ENCODE results near the gene CCDC51. TPM values are rescaled to one million over a fixed set of nuclear protein-coding genes. Genes with fewer than 3 reads are reported as not detected.
A peak's percentile ranks its signal among the peaks of the same experiment; 100 is the strongest.
"Not testable (repeated sequence)": the region's sequence is repeated elsewhere in the genome, so short reads cannot be mapped to it uniquely, and the experiment has no call there.

CCDC51 gene
- total RNA-seq, 1 donor from 2014 or later = 39.4 TPM

DNA sequence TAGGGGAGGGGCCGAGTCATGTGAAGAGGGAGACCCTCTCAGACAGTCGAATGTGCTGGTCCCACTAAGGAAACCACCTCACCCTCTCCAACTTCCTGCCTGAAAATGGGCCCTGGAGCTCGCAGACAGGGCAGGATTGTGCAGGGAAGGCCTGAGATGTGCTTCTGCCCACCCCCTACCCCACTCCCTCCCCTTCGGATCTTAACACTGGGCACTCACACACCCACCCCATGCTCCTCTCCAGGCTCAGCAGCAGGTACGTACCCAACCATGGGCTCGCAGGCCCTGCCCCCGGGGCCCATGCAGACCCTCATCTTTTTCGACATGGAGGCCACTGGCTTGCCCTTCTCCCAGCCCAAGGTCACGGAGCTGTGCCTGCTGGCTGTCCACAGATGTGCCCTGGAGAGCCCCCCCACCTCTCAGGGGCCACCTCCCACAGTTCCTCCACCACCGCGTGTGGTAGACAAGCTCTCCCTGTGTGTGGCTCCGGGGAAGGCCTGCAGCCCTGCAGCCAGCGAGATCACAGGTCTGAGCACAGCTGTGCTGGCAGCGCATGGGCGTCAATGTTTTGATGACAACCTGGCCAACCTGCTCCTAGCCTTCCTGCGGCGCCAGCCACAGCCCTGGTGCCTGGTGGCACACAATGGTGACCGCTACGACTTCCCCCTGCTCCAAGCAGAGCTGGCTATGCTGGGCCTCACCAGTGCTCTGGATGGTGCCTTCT lies 26.6 kb upstream of the CCDC51 start:
- DNase-seq (ENCODE audit: low read depth) = peak; percentile 18

DNA sequence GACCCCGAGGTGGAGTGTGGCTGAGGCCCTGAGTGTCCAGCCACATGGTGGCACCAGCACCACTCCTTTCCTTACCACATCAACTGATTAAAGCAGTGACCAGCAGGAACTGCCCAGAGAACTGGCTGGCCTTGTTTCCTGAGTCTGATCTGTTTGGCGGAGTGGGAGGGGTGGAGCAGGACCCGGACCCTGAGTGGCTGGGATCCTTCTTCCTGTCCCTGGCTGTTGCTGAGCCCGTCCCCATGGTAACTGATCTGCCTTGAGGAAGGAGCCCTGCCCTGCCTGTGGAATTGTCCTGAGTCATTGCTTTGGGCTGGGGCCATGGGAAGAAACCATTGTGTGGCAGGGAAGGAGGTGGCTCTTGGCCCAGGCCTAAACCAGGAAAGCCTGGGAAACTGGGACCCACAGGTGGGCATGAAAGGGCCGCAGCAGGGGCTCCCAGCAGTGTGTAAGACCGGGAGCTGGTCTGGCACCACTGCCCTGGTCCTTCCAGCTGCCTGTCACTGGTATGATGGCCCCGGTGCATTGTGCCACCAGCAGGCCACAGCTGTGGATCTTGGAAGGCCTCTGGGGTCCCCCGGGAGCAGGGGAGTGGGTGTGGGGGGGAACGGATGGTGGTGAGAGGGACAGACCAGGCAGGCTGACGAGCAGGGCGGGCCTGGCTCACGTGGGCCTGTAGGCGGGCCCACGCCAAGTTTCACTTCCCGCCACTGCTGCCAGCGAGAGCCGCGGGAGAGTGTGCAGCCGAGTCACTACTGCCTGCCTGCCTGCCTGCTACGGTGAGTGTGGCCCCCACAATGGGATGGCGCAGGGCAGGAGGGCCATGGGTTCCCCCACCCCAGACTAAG lies 25.8 kb upstream of the CCDC51 start:
- peak; percentile 100 for DNase-seq (ENCODE audit: low read depth)

DNA sequence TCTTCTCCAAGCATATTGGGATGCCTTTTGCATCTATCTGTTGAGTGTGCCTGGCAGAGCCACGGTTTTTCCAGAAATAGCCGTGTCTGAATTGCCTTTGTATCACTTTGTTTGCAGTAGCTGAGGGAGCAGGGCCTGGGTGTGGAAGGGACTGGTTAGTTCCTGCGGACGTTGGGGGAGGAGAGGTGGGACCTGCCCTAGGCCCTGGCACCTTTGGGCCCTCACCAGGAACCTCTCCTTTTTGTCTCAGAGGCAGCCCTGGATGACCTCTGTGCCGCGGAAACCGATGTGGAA lies 25.3 kb upstream of the CCDC51 start:
- no peak for DNase-seq (ENCODE audit: low read depth)

DNA sequence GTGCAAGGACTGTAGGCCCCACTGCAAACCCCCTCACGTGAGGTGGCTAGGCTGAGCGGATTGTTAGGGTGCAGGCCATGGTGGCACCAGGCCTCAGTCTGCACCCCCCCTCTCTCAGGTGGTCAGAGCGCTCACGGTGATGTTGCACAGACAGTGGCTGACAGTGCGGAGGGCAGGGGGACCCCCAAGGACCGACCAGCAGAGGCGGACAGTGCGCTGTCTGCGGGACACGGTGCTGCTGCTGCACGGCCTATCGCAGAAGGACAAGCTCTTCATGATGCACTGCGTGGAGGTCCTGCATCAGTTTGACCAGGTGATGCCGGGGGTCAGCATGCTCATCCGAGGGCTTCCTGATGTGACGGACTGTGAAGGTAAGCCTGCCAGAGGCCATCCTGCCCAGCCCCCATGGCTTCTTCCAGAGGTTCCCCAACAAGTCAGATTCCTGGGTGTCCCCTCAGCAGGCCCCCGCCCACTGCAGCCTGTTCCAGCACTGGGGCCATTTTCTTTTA lies 24.8 kb upstream of the CCDC51 start:
- no peak for DNase-seq (ENCODE audit: low read depth)

DNA sequence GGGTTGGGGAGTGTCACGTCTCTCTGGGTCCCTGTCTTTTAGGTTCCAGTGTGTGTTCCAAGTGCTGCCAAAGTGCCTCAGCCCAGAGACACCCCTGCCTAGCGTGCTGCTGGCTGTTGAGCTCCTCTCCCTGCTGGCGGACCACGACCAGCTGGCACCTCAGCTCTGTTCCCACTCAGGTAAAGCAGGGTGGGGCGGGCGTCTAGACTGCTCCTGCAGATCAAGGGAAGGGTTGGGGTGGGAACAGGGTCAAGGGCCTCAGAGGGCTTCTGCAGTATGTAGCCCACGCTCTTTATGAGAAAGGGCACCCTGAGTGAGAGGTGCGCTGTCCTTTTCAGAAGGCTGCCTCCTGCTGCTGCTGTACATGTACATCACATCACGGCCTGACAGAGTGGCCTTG lies 23.8 kb upstream of the CCDC51 start:
- no peak for DNase-seq (ENCODE audit: low read depth)

DNA sequence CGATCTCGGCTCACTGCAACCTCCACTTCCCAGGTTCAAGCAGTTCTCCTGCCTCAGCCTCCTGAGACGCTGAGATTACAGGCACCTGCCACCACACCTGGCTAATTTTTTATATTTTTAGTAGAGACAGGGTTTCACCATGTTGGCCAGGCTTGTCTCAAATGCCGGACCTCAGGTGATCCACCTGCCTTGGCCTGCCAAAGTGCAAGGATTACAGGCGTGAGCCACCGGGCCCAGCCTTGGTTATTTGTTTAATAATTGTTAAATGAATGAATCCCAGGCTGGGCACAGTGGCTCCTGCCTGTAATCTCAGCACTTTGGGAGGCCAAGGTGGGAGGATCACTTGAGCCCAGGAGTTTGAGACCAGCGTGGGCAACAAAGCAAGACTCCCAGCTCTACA lies 21.8 kb upstream of the CCDC51 start:
- not testable (repeated sequence) for DNase-seq (ENCODE audit: low read depth)

DNA sequence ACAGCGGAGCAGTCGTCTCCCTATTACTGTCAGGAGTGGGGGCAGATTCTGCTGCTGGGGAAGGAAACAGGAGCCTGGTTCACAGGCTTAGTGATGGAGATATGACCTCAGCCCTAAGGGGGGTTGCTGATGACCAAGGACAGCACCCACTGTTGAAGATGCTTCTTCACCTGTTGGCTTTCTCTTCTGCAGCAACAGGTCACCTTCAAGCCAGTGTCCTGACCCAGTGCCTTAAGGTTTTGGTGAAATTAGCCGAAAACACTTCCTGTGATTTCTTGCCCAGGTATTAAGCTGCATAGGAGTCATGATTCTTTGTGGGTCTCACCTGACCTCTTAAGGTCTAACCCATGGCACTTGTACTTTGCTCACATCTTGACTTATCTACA lies 20.6 kb upstream of the CCDC51 start:
- no peak for DNase-seq (ENCODE audit: low read depth)

DNA sequence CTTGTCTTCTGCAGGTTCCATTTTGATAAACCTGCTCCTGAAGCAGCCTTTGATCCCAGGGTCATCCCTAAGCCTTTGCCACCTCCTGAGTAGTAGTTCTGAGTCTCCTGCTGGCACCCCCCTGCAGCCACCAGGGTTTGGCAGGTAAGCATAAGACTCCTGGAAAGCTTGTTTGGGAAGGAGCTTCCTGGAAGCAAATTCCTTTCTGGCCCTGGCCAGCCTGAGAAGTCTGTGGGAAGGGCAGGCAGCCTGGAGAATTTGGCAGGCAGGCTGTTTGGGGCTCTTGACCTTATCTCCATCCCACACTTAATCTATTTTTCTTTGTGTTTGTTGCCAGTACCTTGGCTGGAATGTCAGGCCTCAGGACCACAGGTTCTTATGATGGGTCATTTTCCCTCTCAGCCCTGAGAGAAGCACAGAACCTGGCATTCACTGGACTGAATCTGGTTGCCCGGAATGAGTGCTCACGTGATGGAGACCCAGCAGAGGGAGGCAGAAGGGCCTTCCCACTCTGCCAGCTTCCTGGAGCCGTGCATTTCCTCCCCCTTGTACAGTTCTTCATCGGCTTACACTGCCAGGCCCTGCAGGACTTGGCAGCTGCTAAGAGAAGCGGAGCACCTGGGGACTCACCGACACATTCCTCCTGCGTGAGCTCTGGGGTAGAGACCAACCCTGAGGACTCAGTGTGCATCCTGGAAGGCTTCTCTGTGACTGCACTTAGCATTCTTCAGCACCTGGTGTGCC lies 20.0 kb upstream of the CCDC51 start:
- DNase-seq (ENCODE audit: low read depth) = no peak

DNA sequence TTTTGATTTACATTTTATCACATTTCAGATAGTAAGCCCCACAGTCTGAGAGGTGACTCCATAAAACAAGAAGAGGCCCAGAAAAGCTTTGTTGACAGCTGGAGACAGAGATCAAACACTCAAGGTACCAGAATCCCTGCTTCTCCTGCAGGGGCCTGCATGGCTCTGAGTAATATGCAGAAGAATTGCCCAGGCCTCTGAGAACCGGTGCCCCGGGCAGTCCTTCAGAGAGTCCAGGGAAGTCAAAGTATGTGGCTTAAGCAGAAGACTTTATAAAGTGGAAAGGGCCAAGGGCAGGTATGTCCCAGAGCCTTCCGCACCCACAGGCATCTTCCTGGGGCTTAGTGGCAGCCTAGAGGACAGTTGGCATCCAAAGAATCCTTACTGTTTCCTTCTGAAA lies 19.4 kb upstream of the CCDC51 start:
- DNase-seq (ENCODE audit: low read depth) = no peak

DNA sequence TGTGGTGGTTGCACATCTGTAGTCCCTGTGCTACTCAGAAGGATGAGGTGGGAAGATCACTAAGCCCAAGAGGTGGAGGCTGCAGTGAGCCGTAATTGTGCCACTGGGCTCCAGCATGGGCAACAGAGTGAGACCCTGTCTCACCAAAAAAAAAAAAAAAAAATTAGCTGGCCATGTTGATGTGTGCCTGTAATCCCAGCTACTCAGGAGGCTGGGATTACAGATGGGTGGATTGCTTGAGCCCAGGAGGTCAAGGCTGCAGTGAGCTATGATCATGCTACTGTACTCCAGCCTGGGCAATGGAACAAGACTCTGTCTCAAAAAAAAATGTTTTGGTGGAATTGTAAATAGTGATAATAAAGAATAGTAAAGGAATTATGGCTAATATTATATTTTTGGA lies 16.5 kb upstream of the CCDC51 start:
- no peak for DNase-seq (ENCODE audit: low read depth)

DNA sequence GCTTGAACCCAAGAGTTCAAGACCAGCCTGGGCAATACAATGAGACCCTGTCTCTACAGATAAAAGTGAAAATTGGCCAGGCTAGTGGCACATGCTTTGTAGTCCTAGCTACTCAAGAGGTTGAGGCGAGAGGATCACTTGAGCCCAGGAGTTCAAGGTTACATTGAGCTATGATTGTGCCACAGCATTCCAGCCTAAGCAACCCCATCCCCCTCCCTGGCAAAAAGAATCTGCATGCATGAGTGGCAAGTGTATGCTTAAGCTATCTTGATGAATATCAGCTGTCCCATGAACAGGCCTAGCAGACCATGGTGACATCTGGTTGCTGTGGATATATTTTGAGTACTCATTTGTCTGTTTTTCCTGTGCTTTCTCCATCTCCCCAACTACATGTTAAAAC lies 11.4 kb upstream of the CCDC51 start:
- no peak for DNase-seq (ENCODE audit: low read depth)

DNA sequence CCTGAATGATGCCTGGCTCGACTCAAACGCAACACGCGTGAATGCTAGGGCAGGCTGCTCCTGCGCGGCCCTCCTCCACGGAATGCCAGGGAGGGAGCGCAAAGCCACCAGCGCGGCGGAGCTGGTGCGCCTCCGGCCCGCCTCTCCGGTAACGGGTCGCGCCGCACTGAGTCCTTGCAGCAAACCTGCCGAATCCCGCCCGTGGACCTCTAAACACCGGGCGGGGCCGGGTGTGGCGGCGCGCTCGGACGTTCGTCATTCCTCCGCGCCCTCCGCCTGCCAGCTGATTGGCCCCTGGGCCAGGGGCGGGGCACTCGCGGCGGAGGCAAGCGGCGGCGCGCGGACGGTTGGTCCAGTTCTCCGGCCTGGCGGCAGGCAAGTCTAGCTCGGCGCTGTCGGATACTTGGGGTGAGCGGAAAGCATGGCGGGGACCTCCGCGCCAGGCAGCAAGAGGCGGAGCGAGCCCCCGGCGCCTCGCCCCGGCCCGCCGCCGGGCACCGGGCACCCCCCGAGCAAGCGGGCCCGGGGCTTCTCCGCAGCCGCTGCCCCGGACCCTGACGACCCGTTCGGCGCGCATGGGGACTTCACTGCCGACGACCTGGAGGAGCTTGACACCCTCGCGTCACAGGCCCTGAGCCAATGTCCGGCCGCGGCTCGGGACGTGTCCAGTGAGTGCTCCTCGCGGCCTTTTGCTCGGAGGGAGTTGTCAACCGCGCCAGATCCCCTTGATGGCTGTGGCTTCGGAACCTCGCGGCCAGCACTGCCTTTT lies 6.7 kb upstream of the CCDC51 start, which contains the start of gene ATRIP:
ATRIP (plus strand) TSS at position 313 of the 769 bp plus-strand sequence; CDS start at position 422, 109 bp downstream.
- peak; percentile 91 for DNase-seq (ENCODE audit: low read depth)

DNA sequence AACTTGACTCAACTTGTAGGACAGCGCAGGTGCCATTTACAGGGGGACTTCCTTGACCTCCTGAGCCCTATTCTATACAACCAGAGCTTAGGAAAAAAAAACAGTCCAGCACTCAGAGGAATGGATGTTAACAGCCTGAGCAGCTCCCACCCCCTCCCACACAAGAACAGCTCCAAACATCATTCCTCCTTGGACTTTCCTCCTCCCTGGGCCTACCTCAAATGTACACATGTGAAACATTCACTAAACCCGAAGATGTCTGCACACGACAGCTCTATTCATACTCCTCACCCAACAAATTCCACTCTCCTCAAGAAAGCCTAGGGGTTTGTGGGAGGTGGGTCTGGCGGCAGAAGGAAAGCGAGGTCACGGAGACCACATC lies 6.1 kb upstream of the CCDC51 start:
- DNase-seq (ENCODE audit: low read depth) = no peak

DNA sequence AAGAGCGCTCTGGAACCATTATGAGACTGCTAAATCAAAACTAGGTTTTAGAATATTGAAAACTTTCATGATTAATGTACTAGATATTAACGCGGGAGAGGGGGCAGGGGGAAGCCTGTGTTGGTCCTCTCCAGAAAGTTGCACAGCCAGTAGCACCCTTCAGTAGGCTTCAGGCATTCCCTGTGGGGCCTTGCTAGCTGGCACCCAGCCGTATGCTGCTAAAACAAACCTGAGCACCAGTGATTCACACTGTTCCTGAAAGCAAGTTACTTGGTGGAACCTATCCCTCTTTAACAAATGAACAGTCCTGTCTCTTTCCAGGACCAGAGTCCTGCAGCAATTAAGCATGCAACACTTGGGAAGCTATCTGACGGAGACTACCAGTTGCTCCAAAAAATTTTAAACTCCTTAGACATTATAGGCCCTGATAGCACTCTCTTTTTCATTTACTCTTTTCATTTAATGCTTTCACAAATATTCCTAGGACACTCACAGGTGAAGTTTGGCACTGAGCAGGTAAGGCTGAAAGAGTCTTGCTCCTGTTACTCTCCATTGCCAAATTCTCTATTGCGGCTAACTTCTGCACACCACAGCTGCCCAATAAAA lies 5.5 kb upstream of the CCDC51 start:
- no peak for DNase-seq (ENCODE audit: low read depth)

DNA sequence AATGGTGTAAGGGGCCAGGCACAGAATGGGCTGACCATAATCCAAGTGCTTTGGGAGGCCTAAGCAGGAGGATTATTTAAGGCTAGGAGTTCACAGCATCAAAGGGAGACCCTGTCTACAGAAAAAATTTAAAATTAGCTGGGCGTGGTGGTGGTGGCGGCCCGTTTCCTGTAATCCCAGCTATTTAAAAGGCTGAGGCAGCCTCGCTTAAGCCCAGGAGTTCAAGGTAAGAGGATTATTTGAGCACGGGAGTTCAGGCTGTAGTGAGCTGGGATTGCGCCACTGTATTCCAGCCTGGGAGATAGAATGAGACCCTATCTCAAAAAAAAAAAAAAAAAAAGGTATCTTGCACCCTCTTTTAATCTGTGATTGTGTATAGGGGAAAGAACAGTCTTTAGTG lies 2.0 kb upstream of the CCDC51 start:
- no peak for DNase-seq (ENCODE audit: low read depth)

DNA sequence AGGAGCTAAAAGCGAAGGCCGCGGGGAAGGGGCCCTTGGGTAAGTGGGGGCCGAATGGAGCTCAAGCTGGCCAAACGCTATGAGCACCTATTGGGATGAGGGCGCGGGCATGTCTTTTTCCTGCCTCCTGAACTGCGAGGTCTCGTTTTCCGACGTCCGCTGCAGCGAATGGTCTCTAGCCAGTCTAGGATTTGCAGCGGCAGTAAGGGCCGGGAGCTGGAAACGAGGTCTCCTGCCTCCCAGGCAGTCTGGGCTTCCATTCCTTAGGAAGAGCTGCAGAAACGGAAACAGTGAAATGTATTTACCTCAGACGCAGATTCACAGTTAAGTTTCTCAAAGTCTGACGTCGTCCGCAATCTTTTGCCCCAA lies 655 bp upstream of the CCDC51 start:
- DNase-seq (ENCODE audit: low read depth) = no peak

DNA sequence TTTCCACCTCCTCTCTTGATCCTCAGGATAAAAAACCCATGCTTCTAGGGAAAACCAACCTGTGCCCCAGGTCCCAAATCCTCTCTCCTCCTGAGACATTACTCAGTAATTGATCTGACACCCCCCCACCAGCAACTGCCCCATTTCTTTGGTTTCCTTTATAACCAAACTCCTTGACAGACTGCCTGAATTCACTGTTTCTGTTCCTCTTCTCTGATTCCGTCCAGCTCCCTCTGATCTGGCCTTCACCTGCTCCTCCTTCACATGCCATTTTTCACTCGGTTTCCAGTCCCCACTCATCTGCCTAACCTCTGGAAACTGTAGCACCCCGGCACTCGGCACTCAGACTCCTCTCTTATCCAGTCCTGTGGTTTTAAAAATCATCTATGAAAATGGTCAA lies 2.1 kb downstream of the CCDC51 start:
- DNase-seq (ENCODE audit: low read depth) = no peak

DNA sequence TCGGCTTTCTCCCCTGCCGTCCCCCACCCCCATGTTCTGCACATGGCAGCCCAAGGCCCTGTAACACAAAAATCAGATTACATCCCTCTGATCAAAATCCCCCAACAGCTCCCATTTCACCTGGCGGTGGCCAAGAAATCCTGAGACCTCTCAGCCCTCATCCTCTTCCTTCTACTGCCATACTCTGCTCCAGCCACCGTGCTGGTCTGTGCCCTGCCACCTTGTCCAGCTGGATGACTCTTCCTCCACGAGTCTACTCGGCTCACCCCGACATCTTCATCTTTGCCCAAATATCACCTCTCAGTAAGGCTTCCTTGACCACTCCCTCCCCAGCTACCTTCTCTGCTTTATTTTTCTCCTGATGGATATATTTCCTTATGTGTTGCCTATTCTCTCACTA lies 3.1 kb downstream of the CCDC51 start:
- no peak for DNase-seq (ENCODE audit: low read depth)

DNA sequence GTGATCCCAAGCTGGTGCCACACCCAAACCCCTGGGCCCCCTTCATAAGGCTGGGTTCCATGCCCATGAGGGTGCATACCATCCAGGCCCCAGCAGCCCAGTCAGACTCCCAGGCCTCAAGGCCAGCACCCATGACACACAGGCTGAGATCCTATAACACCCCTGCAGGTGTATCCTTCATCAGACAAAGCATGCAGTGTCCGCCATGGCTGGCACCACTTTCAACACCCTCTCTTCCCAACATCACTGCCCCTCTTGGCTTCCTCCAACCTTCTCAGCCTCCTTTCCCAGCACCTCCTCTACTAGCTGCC lies 3.5 kb downstream of the CCDC51 start:
- no peak for DNase-seq (ENCODE audit: low read depth)

DNA sequence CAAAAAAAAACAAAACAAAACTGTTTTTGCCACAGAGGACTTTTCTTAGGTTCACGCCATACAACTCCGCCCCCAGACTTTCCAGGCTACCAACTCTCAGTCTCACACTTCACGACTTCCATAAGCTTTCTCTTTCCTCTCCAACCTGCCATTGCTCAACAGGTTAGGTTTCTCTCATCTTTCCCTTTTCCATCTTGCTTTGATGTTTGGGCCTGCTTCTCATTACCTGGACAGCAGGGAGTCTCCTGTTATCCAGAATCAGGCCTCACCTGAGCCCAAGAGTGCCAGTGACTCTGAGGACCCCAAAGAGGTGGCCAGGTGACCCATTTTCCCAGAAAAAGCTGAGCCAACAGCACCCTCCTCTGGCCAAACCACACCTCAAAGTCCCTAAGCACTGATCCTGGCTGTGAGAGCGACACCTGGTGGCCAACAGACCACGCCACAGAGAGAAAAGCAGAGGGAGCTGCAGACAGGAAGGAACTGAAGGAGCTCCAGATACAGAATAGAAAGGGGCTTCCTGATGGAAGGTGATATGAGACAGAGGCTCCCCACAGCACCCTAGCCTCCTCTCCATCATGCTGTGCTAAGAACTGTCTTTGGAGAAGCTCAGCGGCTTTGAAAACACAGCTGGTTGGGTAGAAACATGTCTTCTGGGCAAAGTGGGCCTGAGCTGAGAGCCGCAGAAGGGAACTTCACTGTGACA lies 4.0 kb downstream of the CCDC51 start:
- peak; percentile 85 for DNase-seq (ENCODE audit: low read depth)

DNA sequence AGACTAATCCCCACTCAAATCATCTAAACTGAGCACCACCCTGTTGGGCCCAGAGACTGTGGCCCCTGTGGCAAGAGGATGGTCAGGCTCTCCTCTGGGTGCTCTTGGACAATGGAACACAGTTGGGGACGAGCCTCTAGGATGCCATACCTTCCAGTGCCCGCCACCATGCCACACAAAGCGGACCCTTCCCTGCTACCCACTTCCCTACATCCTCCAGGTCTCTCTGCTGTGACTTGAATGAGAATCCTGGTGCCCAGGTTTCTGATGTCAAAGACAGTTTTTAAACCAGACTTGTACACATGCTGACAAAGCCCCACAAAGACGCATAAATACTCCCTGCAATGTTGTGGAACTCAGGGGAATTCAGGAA lies 4.7 kb downstream of the CCDC51 start:
- DNase-seq (ENCODE audit: low read depth) = no peak

Measured in myocyte (in vitro differentiated cells).